HG03025 (cell line): Measurements from ENCODE around the gene CHST12.

Source experiments
- ATAC-seq: cut with Tn5 transposase; IDR thresholded peaks from one replicate; pipeline ENCODE4 v1.9.1; 2021; ENCODE audit warnings: mild to moderate bottlenecking, moderate library complexity; ENCODE audit not compliant: unreplicated experiment, low FRiP score

Gene CHST12

GRCh38 chr7:2494191-2495130 lies 91.0 kb downstream of the CHST12 start:
- no peak for ATAC-seq

DNA sequence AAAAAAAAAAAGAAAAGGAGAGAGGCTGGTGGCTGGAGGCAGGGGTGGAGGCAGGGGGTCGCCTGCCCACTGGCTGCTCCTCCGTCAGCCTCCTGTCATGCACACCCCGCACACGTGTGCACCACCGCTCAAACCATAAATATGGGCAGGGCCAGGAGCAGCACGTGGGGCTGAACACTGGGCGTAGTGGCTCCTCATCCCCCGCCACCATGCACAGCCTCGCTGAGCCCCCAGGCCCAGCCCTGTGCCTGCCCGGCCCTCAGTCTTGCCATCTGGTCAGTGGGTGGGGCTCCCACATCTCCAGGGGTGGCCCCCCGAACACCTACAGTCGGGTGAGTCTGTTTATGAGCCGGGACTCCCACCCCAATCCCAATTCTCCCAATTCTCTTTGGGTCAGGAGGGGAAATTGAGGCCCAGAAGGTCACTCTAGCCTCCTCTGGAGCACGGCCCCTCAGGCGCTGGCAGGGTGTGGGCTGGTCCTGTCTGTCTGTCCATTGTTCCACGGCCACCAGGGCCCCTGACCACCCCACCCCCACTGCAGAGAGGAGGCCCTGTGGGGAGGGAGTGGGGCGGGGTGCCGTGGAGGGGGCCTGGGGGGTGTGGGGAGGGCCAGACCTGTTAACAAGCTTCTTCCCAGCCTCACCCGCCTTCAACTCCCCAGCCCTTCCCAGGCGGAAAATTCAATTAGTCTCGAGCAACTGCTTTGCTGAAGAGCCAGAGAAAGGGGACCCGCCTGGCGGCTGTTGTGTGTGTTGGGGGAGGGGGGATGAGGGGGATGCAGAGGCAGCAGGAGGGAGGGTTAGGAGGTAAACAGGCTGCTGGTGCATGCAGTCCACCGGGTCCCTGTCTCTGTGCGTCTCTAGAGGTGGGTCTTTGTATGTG lies 92.2 kb downstream of the CHST12 start:
- no peak for ATAC-seq

- no peak for ATAC-seq
These were observed 93.0 kb downstream of the CHST12 start for GRCh38 chr7:2496375-2496774.

- no peak for ATAC-seq
These were observed 93.7 kb downstream of the CHST12 start for GRCh38 chr7:2497065-2497464.

DNA sequence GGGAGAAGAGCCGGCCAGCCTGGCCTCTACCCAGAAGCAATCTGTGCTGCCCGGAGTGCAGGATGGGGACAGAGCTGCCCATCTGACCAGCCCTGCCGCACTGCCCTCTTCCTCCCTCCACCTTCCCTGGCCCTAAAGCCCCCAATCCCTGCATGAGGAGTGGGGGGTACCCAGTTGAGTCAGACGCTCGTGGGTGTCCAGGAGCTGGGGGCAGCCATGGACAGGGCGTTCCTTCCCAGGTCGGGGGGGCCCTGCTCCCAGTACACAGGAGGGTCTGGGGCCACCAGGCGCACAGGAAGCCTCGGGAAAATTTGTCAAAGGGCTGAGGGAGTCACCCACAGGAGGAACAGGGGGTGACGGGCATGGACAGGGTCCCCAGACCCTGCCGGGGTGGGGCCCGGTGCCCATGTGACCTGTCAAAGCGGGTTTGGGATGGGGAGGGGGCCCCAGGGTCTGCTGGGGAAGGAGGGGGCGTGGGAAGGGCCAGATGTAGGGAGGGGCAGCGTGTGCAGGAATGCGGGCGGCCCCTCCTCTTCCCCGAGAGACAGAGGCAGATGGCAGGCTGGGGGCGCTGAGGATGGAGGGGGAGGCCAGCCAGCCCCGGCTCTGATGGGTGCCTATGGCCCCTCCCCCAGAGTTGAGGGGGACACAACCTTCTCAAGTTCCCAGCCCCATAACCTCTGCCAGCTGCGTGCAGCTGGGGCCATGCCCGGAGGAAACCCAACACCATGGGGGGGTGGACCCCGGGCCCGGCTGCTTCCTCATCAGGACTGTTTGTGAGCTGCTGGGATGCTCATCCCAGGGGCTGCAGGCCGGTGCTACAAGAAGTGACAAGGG lies 94.3 kb downstream of the CHST12 start:
- ATAC-seq, result no peak
